ENCODE data around the gene ATL2. TPM values are rescaled to one million over a fixed set of nuclear protein-coding genes. Genes with fewer than 3 reads are reported as not detected.
A peak's percentile ranks its signal among the peaks of the same experiment; 100 is the strongest.

The ATL2 gene
- total RNA-seq, 1 donor from 2014 or later: 45.8 TPM

GRCh38 chr2:38381381-38382143 is 4.5 kb upstream of the ATL2 start:
- Mint-ChIP-seq H3K36me3 (ENCODE audit: unreplicated experiment) (no peaks in the 10 kb centered on the region), H3K4me1 (ENCODE audit: unreplicated experiment) (peaks cover 32% of the 10 kb centered on the region), H3K27ac (ENCODE audit: unreplicated experiment) (no peak overlapping the region), H3K9me3 (ENCODE audit: unreplicated experiment) (no peaks in the 10 kb centered on the region), H3K27me3 (ENCODE audit: unreplicated experiment) (peaks cover 10% of the 10 kb centered on the region), H3K4me3 (ENCODE audit: unreplicated experiment) (no peak overlapping the region)
- DNase-seq (ENCODE audit: extremely low spot score, unreplicated experiment): no peak
- TF ChIP-seq CTCF (IDR thresholded peaks at IDR 0.05): no peak

GRCh38 chr2:38380397-38381130 is 3.5 kb upstream of the ATL2 start:
- peaks cover 39% of the 10 kb centered on the region for H3K4me1 Mint-ChIP-seq (ENCODE audit: unreplicated experiment)
- no peak overlapping the region for H3K4me3 Mint-ChIP-seq (ENCODE audit: unreplicated experiment)
- H3K27ac Mint-ChIP-seq (ENCODE audit: unreplicated experiment): no peak overlapping the region
- peaks cover 10% of the 10 kb centered on the region for H3K27me3 Mint-ChIP-seq (ENCODE audit: unreplicated experiment)
- H3K36me3 Mint-ChIP-seq (ENCODE audit: unreplicated experiment): no peaks in the 10 kb centered on the region
- TF ChIP-seq CTCF (IDR thresholded peaks at IDR 0.05): no peak
- no peaks in the 10 kb centered on the region for H3K9me3 Mint-ChIP-seq (ENCODE audit: unreplicated experiment)
- DNase-seq (ENCODE audit: extremely low spot score, unreplicated experiment): no peak

GRCh38 chr2:38376346-38377049 is 575 bp downstream of the ATL2 start:
- Mint-ChIP-seq H3K4me1 (ENCODE audit: unreplicated experiment) (peaks cover 43% of the 10 kb centered on the region), H3K27me3 (ENCODE audit: unreplicated experiment) (peaks cover 10% of the 10 kb centered on the region), H3K4me3 (ENCODE audit: unreplicated experiment) (peak overlapping the region; percentile 87), H3K36me3 (ENCODE audit: unreplicated experiment) (peaks cover 2% of the 10 kb centered on the region), H3K27ac (ENCODE audit: unreplicated experiment) (peak overlapping the region; percentile 81), H3K9me3 (ENCODE audit: unreplicated experiment) (no peaks in the 10 kb centered on the region)
- TF ChIP-seq CTCF (IDR thresholded peaks at IDR 0.05): peak; percentile 62
- DNase-seq (ENCODE audit: extremely low spot score, unreplicated experiment): peak; percentile 89

GRCh38 chr2:38375696-38376345 is 1.3 kb downstream of the ATL2 start:
- TF ChIP-seq CTCF (IDR thresholded peaks at IDR 0.05): no peak
- peak overlapping the region; percentile 87 for H3K4me3 Mint-ChIP-seq (ENCODE audit: unreplicated experiment)
- peak overlapping the region; percentile 81 for H3K27ac Mint-ChIP-seq (ENCODE audit: unreplicated experiment)
- H3K27me3 Mint-ChIP-seq (ENCODE audit: unreplicated experiment): peaks cover 9% of the 10 kb centered on the region
- H3K36me3 Mint-ChIP-seq (ENCODE audit: unreplicated experiment): peaks cover 2% of the 10 kb centered on the region
- DNase-seq (ENCODE audit: extremely low spot score, unreplicated experiment): no peak
- peaks cover 43% of the 10 kb centered on the region for H3K4me1 Mint-ChIP-seq (ENCODE audit: unreplicated experiment)
- no peaks in the 10 kb centered on the region for H3K9me3 Mint-ChIP-seq (ENCODE audit: unreplicated experiment)

Measured in osteocyte (in vitro differentiated cells).